Stimulated activated memory B cell treated with anti-CD40 and anti-IgM and Interleukin-4, amounts not matched to agents 10 μg/mL and 1 μg/mL and 100 μg/mL, for 72 hours (primary cell): ENCODE results near the gene NELL1.
"Not testable (repeated sequence)": the region's sequence is repeated elsewhere in the genome, so short reads cannot be mapped to it uniquely, and the experiment has no call there.

Source experiments
- ATAC-seq: fragments of 150-1000 bp; cut with Tn5 transposase; 2 replicates; pipeline ENCODE4 v1.10.0; 2021
- H3K27ac Mint-ChIP-seq: one replicate; pipeline ENCODE4 v1.8.0; 2022; ENCODE audit warnings: mild to moderate bottlenecking, mixed read lengths
- H3K27me3 Mint-ChIP-seq: one replicate; pipeline ENCODE4 v1.8.0; 2022; ENCODE audit warnings: mixed read lengths
- H3K36me3 Mint-ChIP-seq: one replicate; pipeline ENCODE4 v1.8.0; 2022; ENCODE audit warnings: mixed read lengths
- H3K4me1 Mint-ChIP-seq: one replicate; pipeline ENCODE4 v1.8.0; 2022; ENCODE audit warnings: mixed read lengths
- H3K4me3 Mint-ChIP-seq: one replicate; pipeline ENCODE4 v1.8.0; 2022; ENCODE audit warnings: mild to moderate bottlenecking, moderate library complexity, mixed read lengths
- H3K9me3 Mint-ChIP-seq: one replicate; pipeline ENCODE4 v1.8.0; 2022; ENCODE audit warnings: mixed read lengths

NELL1 gene

GRCh38 chr11:21082853-21083252 lies 413.5 kb downstream of the NELL1 start:
- H3K36me3 Mint-ChIP-seq: no peaks in the 10 kb centered on the region
- no peak overlapping the region for H3K4me3 Mint-ChIP-seq
- no peaks in the 10 kb centered on the region for H3K4me1 Mint-ChIP-seq
- no peak overlapping the region for H3K27ac Mint-ChIP-seq
- no peak for ATAC-seq
- H3K9me3 Mint-ChIP-seq: peaks cover 6% of the 10 kb centered on the region
- no peaks in the 10 kb centered on the region for H3K27me3 Mint-ChIP-seq

- Mint-ChIP-seq H3K36me3 (no peaks in the 10 kb centered on the region), H3K9me3 (peaks cover 13% of the 10 kb centered on the region), H3K27me3 (no peaks in the 10 kb centered on the region), H3K4me3 (no peak overlapping the region), H3K4me1 (no peaks in the 10 kb centered on the region), H3K27ac (no peak overlapping the region)
- ATAC-seq: no peak
These were observed 419.5 kb downstream of the NELL1 start for GRCh38 chr11:21088930-21089329.

- H3K27me3 Mint-ChIP-seq: no peaks in the 10 kb centered on the region
- H3K4me3 Mint-ChIP-seq: no peak overlapping the region
- no peaks in the 10 kb centered on the region for H3K4me1 Mint-ChIP-seq
- ATAC-seq: no peak
- peaks cover 10% of the 10 kb centered on the region for H3K9me3 Mint-ChIP-seq
- no peaks in the 10 kb centered on the region for H3K36me3 Mint-ChIP-seq
- no peak overlapping the region for H3K27ac Mint-ChIP-seq
These were observed 435.3 kb downstream of the NELL1 start for GRCh38 chr11:21104641-21105040.

GRCh38 chr11:21105196-21105917 lies 436.0 kb downstream of the NELL1 start:
- no peaks in the 10 kb centered on the region for H3K27me3 Mint-ChIP-seq
- H3K27ac Mint-ChIP-seq: no peak overlapping the region
- no peak overlapping the region for H3K4me3 Mint-ChIP-seq
- no peaks in the 10 kb centered on the region for H3K4me1 Mint-ChIP-seq
- no peak for ATAC-seq
- H3K9me3 Mint-ChIP-seq: peaks cover 10% of the 10 kb centered on the region
- H3K36me3 Mint-ChIP-seq: no peaks in the 10 kb centered on the region

GRCh38 chr11:21109341-21109740 lies 440.0 kb downstream of the NELL1 start:
- H3K36me3 Mint-ChIP-seq: no peaks in the 10 kb centered on the region
- no peak overlapping the region for H3K27ac Mint-ChIP-seq
- H3K27me3 Mint-ChIP-seq: no peaks in the 10 kb centered on the region
- no peak for ATAC-seq
- no peak overlapping the region for H3K4me3 Mint-ChIP-seq
- no peaks in the 10 kb centered on the region for H3K4me1 Mint-ChIP-seq
- H3K9me3 Mint-ChIP-seq: peaks cover 11% of the 10 kb centered on the region

GRCh38 chr11:21110415-21110814 lies 441.0 kb downstream of the NELL1 start:
- no peaks in the 10 kb centered on the region for H3K4me1 Mint-ChIP-seq

GRCh38 chr11:21113876-21114275 lies 444.5 kb downstream of the NELL1 start:
- ATAC-seq: no peak
- peaks cover 6% of the 10 kb centered on the region for H3K9me3 Mint-ChIP-seq
- no peak overlapping the region for H3K27ac Mint-ChIP-seq
- no peaks in the 10 kb centered on the region for H3K36me3 Mint-ChIP-seq
- no peaks in the 10 kb centered on the region for H3K4me1 Mint-ChIP-seq
- H3K4me3 Mint-ChIP-seq: no peak overlapping the region
- H3K27me3 Mint-ChIP-seq: no peaks in the 10 kb centered on the region

More at GRCh38 chr11:21110415-21110814, 441.0 kb downstream of the NELL1 start:
- ATAC-seq: no peak
- Mint-ChIP-seq H3K4me3 (no peak overlapping the region), H3K27me3 (no peaks in the 10 kb centered on the region), H3K27ac (no peak overlapping the region), H3K9me3 (peaks cover 6% of the 10 kb centered on the region), H3K36me3 (no peaks in the 10 kb centered on the region)

GRCh38 chr11:21116009-21116408 lies 446.6 kb downstream of the NELL1 start:
- H3K4me3 Mint-ChIP-seq: no peak overlapping the region
- no peak overlapping the region for H3K27ac Mint-ChIP-seq
- ATAC-seq: no peak
- no peaks in the 10 kb centered on the region for H3K4me1 Mint-ChIP-seq
- H3K27me3 Mint-ChIP-seq: no peaks in the 10 kb centered on the region
- peaks cover 6% of the 10 kb centered on the region for H3K9me3 Mint-ChIP-seq
- no peaks in the 10 kb centered on the region for H3K36me3 Mint-ChIP-seq

GRCh38 chr11:21119411-21119810 lies 450.0 kb downstream of the NELL1 start:
- Mint-ChIP-seq H3K27me3 (no peaks in the 10 kb centered on the region), H3K36me3 (no peaks in the 10 kb centered on the region), H3K9me3 (peaks cover 3% of the 10 kb centered on the region), H3K4me1 (no peaks in the 10 kb centered on the region), H3K4me3 (no peak overlapping the region), H3K27ac (no peak overlapping the region)
- ATAC-seq: no peak

GRCh38 chr11:21121991-21122390 lies 452.6 kb downstream of the NELL1 start:
- Mint-ChIP-seq H3K9me3 (no peaks in the 10 kb centered on the region), H3K4me3 (no peak overlapping the region), H3K4me1 (no peaks in the 10 kb centered on the region), H3K27ac (no peak overlapping the region), H3K27me3 (no peaks in the 10 kb centered on the region), H3K36me3 (no peaks in the 10 kb centered on the region)
- ATAC-seq: no peak

- no peak overlapping the region for H3K27ac Mint-ChIP-seq
- H3K9me3 Mint-ChIP-seq: peaks cover 3% of the 10 kb centered on the region
- no peaks in the 10 kb centered on the region for H3K27me3 Mint-ChIP-seq
- no peak for ATAC-seq
- no peak overlapping the region for H3K4me3 Mint-ChIP-seq
- no peaks in the 10 kb centered on the region for H3K36me3 Mint-ChIP-seq
- H3K4me1 Mint-ChIP-seq: no peaks in the 10 kb centered on the region
These were observed 453.1 kb downstream of the NELL1 start for GRCh38 chr11:21122523-21122922.

GRCh38 chr11:21132146-21132720 lies 462.8 kb downstream of the NELL1 start:
- H3K9me3 Mint-ChIP-seq: peaks cover 12% of the 10 kb centered on the region
- no peak overlapping the region for H3K27ac Mint-ChIP-seq
- no peaks in the 10 kb centered on the region for H3K36me3 Mint-ChIP-seq
- ATAC-seq: no peak
- H3K27me3 Mint-ChIP-seq: no peaks in the 10 kb centered on the region
- no peak overlapping the region for H3K4me3 Mint-ChIP-seq
- H3K4me1 Mint-ChIP-seq: no peaks in the 10 kb centered on the region

- no peak for ATAC-seq
- H3K4me3 Mint-ChIP-seq: no peak overlapping the region
- no peaks in the 10 kb centered on the region for H3K36me3 Mint-ChIP-seq
- no peaks in the 10 kb centered on the region for H3K4me1 Mint-ChIP-seq
- no peaks in the 10 kb centered on the region for H3K27me3 Mint-ChIP-seq
- peaks cover 11% of the 10 kb centered on the region for H3K9me3 Mint-ChIP-seq
- no peak overlapping the region for H3K27ac Mint-ChIP-seq
These were observed 463.9 kb downstream of the NELL1 start for GRCh38 chr11:21133244-21133643.

GRCh38 chr11:21133722-21134121 lies 464.3 kb downstream of the NELL1 start:
- H3K36me3 Mint-ChIP-seq: no peaks in the 10 kb centered on the region
- H3K9me3 Mint-ChIP-seq: peaks cover 11% of the 10 kb centered on the region
- H3K27ac Mint-ChIP-seq: no peak overlapping the region
- H3K4me3 Mint-ChIP-seq: no peak overlapping the region
- H3K4me1 Mint-ChIP-seq: no peaks in the 10 kb centered on the region
- no peak for ATAC-seq
- H3K27me3 Mint-ChIP-seq: no peaks in the 10 kb centered on the region

GRCh38 chr11:21137803-21138202 lies 468.4 kb downstream of the NELL1 start:
- H3K9me3 Mint-ChIP-seq: peaks cover 11% of the 10 kb centered on the region
- no peak for ATAC-seq
- no peaks in the 10 kb centered on the region for H3K4me1 Mint-ChIP-seq
- H3K4me3 Mint-ChIP-seq: no peak overlapping the region
- H3K36me3 Mint-ChIP-seq: no peaks in the 10 kb centered on the region
- H3K27ac Mint-ChIP-seq: no peak overlapping the region
- H3K27me3 Mint-ChIP-seq: no peaks in the 10 kb centered on the region

- not testable (repeated sequence) for H3K27ac Mint-ChIP-seq, H3K4me3 Mint-ChIP-seq, H3K27me3 Mint-ChIP-seq, ATAC-seq, H3K36me3 Mint-ChIP-seq, H3K4me1 Mint-ChIP-seq
- peaks cover 12% of the 10 kb centered on the region for H3K9me3 Mint-ChIP-seq
These were observed 472.2 kb downstream of the NELL1 start for GRCh38 chr11:21141557-21141956.
